ENCODE measurements around the gene UBE2N.

Gene UBE2N

GRCh38 chr12:93369505-93369904, 72.2 kb downstream of the UBE2N start:
- TF ChIP-seq CTCF (IDR thresholded peaks at IDR 0.05; ENCODE audit: low read length, missing control alignments), result no peak
- no peak overlapping the region for H3K4me3 ChIP-seq (replicated peaks; ENCODE audit: low read depth, low read length)
- no peak for DNase-seq (ENCODE audit: low read depth)

GRCh38 chr12:93368766-93369165, 73.0 kb downstream of the UBE2N start:
- no peak for TF ChIP-seq CTCF (IDR thresholded peaks at IDR 0.05; ENCODE audit: low read length, missing control alignments)
- no peak overlapping the region for H3K4me3 ChIP-seq (replicated peaks; ENCODE audit: low read depth, low read length)
- no peak for DNase-seq (ENCODE audit: low read depth)

GRCh38 chr12:93366422-93366821, 75.3 kb downstream of the UBE2N start:
- no peak for DNase-seq (ENCODE audit: low read depth)

GRCh38 chr12:93365616-93366405, 75.9 kb downstream of the UBE2N start:
- H3K4me3 ChIP-seq (replicated peaks; ENCODE audit: low read depth, low read length), result no peak overlapping the region
- no peak for TF ChIP-seq CTCF (IDR thresholded peaks at IDR 0.05; ENCODE audit: low read length, missing control alignments)
- DNase-seq (ENCODE audit: low read depth), result peak; percentile 27

More at GRCh38 chr12:93366422-93366821, 75.3 kb downstream of the UBE2N start:
- no peak overlapping the region for H3K4me3 ChIP-seq (replicated peaks; ENCODE audit: low read depth, low read length)
- TF ChIP-seq CTCF (IDR thresholded peaks at IDR 0.05; ENCODE audit: low read length, missing control alignments), result no peak

GRCh38 chr12:93363841-93364297, 77.9 kb downstream of the UBE2N start:
- no peak for DNase-seq (ENCODE audit: low read depth)
- TF ChIP-seq CTCF (IDR thresholded peaks at IDR 0.05; ENCODE audit: low read length, missing control alignments), result no peak
- no peak overlapping the region for H3K4me3 ChIP-seq (replicated peaks; ENCODE audit: low read depth, low read length)

- no peak overlapping the region for H3K4me3 ChIP-seq (replicated peaks; ENCODE audit: low read depth, low read length)
- peak; percentile 49 for DNase-seq (ENCODE audit: low read depth)
- TF ChIP-seq CTCF (IDR thresholded peaks at IDR 0.05; ENCODE audit: low read length, missing control alignments), result no peak
These were observed 80.4 kb downstream of the UBE2N start for GRCh38 chr12:93361151-93361919.

Measured in fibroblast of pulmonary artery (primary cell).